Activated CD4-positive, alpha-beta T cell treated with anti-CD3 and anti-CD28 coated beads, Interleukin-2, amount 10 ng/mL, durations not matched to agents 7 days and 5 days (primary cell): Measurements from ENCODE around the gene HYAL2. TPM values are rescaled to one million over a fixed set of nuclear protein-coding genes. Genes with fewer than 3 reads are reported as not detected.

ENCODE experiments used
- CTCF ChIA-PET: fragments of 350-600 bp; sonication (Branson Sonifier 250); formaldehyde crosslinking; loops from one replicate; lab custom pipeline; 2021; ENCODE audit warnings: antibody characterized with exemption; lab: Charles Lee
- POLR2A ChIA-PET: fragments of 350-600 bp; sonication (Branson Sonifier 250); formaldehyde crosslinking; loops from one replicate; lab custom pipeline; 2021; ENCODE audit warnings: antibody characterized with exemption; lab: Charles Lee
- DNase-seq: peaks from one replicate; pipeline ENCODE4 v3.0.0-alpha.2; 2020
- H3K27ac Mint-ChIP-seq: one replicate; pipeline ENCODE4 v1.8.0; 2021; ENCODE audit warnings: mild to moderate bottlenecking, moderate library complexity, mixed read lengths
- H3K27me3 Mint-ChIP-seq: one replicate; pipeline ENCODE4 v1.8.0; 2021; ENCODE audit warnings: mixed read lengths
- H3K36me3 Mint-ChIP-seq: one replicate; pipeline ENCODE4 v1.8.0; 2021; ENCODE audit warnings: low read depth, mixed read lengths
- H3K4me1 Mint-ChIP-seq: one replicate; pipeline ENCODE4 v1.8.0; 2021; ENCODE audit warnings: mixed read lengths
- H3K4me3 Mint-ChIP-seq: one replicate; pipeline ENCODE4 v1.8.0; 2021; ENCODE audit warnings: mild to moderate bottlenecking, moderate library complexity, mixed read lengths
- H3K9me3 Mint-ChIP-seq: one replicate; pipeline ENCODE4 v1.8.0; 2021; ENCODE audit warnings: mixed read lengths
- total RNA-seq, 2 experiments: library from RNA; stranded (reverse); gene quantifications; one replicate each; pipeline ENCODE4 v1.2.3, GENCODE V29; 2021

The HYAL2 gene
- total RNA-seq, 2 experiments from 2014 or later: 4.3 to 5.7 TPM

DNA sequence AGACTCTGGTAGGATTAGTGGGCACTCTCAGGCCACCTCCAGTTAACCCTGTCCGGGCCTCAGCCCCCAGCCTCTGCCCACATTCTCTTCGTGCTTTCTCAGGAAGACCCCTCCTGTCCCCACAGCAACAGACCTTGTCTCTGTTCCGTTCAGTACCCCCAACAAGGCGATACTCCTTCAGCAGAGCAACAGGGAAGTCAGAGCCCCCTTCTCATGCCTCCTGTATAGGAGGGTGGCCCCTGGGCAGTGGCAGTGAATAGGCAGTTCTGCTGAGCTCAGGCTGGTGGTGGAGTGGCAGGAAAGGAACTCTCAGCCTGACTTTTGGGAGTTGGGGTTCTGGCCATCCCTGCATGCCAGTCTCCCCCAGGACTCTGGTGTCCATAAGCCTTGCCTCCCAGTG is 53.1 kb downstream of the HYAL2 start:
- ChIA-PET POLR2A (no interaction called here), CTCF (no interaction called here)
- no peak overlapping the region for H3K4me3 Mint-ChIP-seq
- no peak overlapping the region for H3K27ac Mint-ChIP-seq
- H3K9me3 Mint-ChIP-seq: no peaks in the 10 kb centered on the region
- H3K27me3 Mint-ChIP-seq: peaks cover 30% of the 10 kb centered on the region
- peaks cover 20% of the 10 kb centered on the region for H3K4me1 Mint-ChIP-seq
- H3K36me3 Mint-ChIP-seq: no peaks in the 10 kb centered on the region
- DNase-seq: no peak

DNA sequence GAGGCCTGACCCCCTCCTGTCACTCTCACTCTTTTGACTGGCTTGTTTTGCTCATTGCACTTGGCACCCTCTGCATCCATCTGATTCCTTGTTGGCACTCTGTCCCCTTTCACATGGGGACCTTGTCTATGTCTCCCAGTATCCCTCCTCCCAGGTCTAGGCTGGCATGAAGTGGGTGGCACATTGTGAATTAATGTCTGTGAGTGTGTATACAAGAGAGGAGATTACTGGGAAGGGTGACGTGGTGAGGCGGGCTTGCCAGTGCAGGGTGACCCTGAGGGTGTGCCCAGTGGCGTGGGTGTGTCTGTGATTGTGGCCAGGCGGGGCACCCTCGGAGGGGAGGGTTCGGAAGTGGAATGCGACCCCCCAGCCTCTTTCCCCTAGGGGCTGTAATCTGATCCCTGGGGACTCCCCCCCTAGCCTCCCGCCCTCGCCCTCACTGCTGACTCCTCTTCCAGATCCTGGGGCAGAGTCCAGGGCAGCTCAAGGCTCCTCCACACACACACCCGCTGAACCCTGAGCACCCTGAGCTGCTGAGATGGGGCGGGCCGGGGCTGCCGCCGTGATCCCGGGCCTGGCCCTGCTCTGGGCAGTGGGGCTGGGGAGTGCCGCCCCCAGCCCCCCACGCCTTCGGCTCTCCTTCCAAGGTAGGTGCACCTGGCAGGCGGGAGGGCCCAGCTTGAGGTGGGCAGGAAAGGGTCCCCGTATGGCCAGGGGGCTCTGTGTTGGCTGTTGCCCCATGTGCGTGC is 53.7 kb downstream of the HYAL2 start, which contains the start of gene SEMA3B:
Gene SEMA3B, plus strand, starts transcription at position 445 of the 749 bp plus-strand sequence. Its CDS starts 94 bp downstream, at position 539.
- peaks cover 24% of the 10 kb centered on the region for H3K27me3 Mint-ChIP-seq
- no peak for DNase-seq
- H3K36me3 Mint-ChIP-seq: no peaks in the 10 kb centered on the region
- H3K4me1 Mint-ChIP-seq: peaks cover 14% of the 10 kb centered on the region
- no peaks in the 10 kb centered on the region for H3K9me3 Mint-ChIP-seq
- no peak within 1 kb of the TSS for H3K27ac Mint-ChIP-seq
- H3K4me3 Mint-ChIP-seq: no peak within 1 kb of the TSS
- ChIA-PET CTCF (interaction anchor here (1.3 to 13.7 kb wide), 3 partner anchors 19 to 74 kb away, joined by 4 to 143 read pairs (median 8); no protein-coding TSS in a partner anchor), POLR2A (interaction anchor here (0.7 kb wide), 1 partner anchor 28 kb away, joined by 5 read pairs; no protein-coding TSS in a partner anchor)

DNA sequence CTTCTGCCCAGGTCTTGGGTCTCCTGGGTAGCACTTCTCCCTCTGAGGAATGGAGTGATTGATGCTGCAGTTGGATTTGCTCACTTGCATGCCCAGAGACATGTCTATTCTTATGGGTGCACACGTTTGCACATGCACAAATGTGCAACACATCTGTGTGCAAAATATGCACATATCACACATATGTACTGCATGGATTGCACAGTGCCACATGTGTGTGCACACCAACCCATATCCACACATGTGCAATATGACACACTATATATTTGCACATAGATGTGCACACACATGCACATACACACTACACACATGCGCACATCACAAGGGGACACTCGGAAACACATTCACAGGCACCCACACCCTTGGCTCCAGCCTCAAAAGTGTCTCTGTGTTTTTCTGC is 54.3 kb downstream of the HYAL2 start:
- POLR2A ChIA-PET: no interaction called here
- no peaks in the 10 kb centered on the region for H3K36me3 Mint-ChIP-seq
- peaks cover 23% of the 10 kb centered on the region for H3K27me3 Mint-ChIP-seq
- H3K4me1 Mint-ChIP-seq: peaks cover 13% of the 10 kb centered on the region
- DNase-seq: no peak
- H3K27ac Mint-ChIP-seq: no peak overlapping the region
- no peaks in the 10 kb centered on the region for H3K9me3 Mint-ChIP-seq
- CTCF ChIA-PET: interaction anchor here (1.3 to 13.7 kb wide), 3 partner anchors 18 to 74 kb away, joined by 4 to 143 read pairs (median 8); no protein-coding TSS in a partner anchor
- H3K4me3 Mint-ChIP-seq: no peak overlapping the region

Other genes starting within 250 kb of the HYAL2 start
- gene RBM5, start 233.8 kb downstream of the HYAL2 start, total RNA-seq: 100 to 1,000 TPM; 212 to 215 TPM
- gene SEMA3F, start 167.4 kb downstream of the HYAL2 start, total RNA-seq: not detected
- not detected for gene GNAT1, start 131.1 kb downstream of the HYAL2 start, total RNA-seq
- gene SLC38A3, start 117.5 kb downstream of the HYAL2 start, total RNA-seq: not detected
- 100 to 1,000 TPM; 489 to 524 TPM for gene GNAI2, start 86.5 kb downstream of the HYAL2 start, total RNA-seq
- under 1 TPM; 0.37 to 0.60 TPM for gene SEMA3B, start 53.6 kb downstream of the HYAL2 start, total RNA-seq
- not detected for gene LSMEM2, start 43.7 kb downstream of the HYAL2 start, total RNA-seq
- gene IFRD2, start 30.3 kb downstream of the HYAL2 start, total RNA-seq: 10 to 100 TPM; 59.4 to 66.0 TPM
- 10 to 100 TPM in 1 of 2 experiments, 1 to 10 TPM in 1; 9.2 to 10.9 TPM for gene HYAL3, start 23.3 kb downstream of the HYAL2 start, total RNA-seq
- 10 to 100 TPM; 28.9 to 31.7 TPM for gene NAA80, start 23.3 kb downstream of the HYAL2 start, total RNA-seq
- under 1 TPM in 1 of 2 experiments, not detected in 1; 0.07 TPM for gene HYAL1, start 19.2 kb downstream of the HYAL2 start, total RNA-seq
- gene TUSC2, start 5.5 kb upstream of the HYAL2 start, total RNA-seq: 10 to 100 TPM; 16.1 to 17.7 TPM
- 100 to 1,000 TPM in 1 of 2 experiments, 10 to 100 TPM in 1; 88.3 to 122 TPM for gene RASSF1, start 18.1 kb upstream of the HYAL2 start, total RNA-seq
- 1 to 10 TPM; 3.5 to 3.6 TPM for gene ZMYND10, start 23.0 kb upstream of the HYAL2 start, total RNA-seq
- 10 to 100 TPM; 40.8 to 46.5 TPM for gene NPRL2, start 28.0 kb upstream of the HYAL2 start, total RNA-seq
- 10 to 100 TPM; 35.3 to 40.9 TPM for gene CYB561D2, start 28.1 kb upstream of the HYAL2 start, total RNA-seq
- gene TMEM115, start 36.8 kb upstream of the HYAL2 start, total RNA-seq: 10 to 100 TPM; 17.5 to 19.2 TPM
- gene CACNA2D2, start 180.9 kb upstream of the HYAL2 start, total RNA-seq: under 1 TPM; 0.60 to 0.62 TPM
- gene C3orf18, start 245.0 kb upstream of the HYAL2 start, total RNA-seq: 10 to 100 TPM; 29.0 to 33.9 TPM
- gene HEMK1, start 246.8 kb upstream of the HYAL2 start, total RNA-seq: 10 to 100 TPM; 42.3 to 49.0 TPM